HFF-Myc (cell line): ENCODE results near the gene GJB6.
A peak's percentile ranks its signal among the peaks of the same experiment; 100 is the strongest.

Experiments
- DNase-seq: peaks from one replicate; pipeline ENCODE4 v3.0.0-alpha.2; 2011; ENCODE audit warnings: low read depth; ENCODE audit errors: extremely low read depth
- H3K4me3 ChIP-seq: replicated peaks from 2 replicates; pipeline ENCODE4 v1.5.1; 2011; ENCODE audit warnings: low read depth, mild to moderate bottlenecking, control low read depth, low read length
- TF ChIP-seq, protein P1 (sequence below): IDR thresholded peaks from 2 replicates; pipeline ENCODE4 v1.5.1; 2012; ENCODE audit warnings: mild to moderate bottlenecking, low read depth, low read length, control low read depth; ENCODE audit errors: missing control alignments

Gene GJB6

GRCh38 chr13:20193162-20193906 is 38.8 kb downstream of the GJB6 start:
- DNase-seq = no peak
- TF ChIP-seq, protein P1, sequence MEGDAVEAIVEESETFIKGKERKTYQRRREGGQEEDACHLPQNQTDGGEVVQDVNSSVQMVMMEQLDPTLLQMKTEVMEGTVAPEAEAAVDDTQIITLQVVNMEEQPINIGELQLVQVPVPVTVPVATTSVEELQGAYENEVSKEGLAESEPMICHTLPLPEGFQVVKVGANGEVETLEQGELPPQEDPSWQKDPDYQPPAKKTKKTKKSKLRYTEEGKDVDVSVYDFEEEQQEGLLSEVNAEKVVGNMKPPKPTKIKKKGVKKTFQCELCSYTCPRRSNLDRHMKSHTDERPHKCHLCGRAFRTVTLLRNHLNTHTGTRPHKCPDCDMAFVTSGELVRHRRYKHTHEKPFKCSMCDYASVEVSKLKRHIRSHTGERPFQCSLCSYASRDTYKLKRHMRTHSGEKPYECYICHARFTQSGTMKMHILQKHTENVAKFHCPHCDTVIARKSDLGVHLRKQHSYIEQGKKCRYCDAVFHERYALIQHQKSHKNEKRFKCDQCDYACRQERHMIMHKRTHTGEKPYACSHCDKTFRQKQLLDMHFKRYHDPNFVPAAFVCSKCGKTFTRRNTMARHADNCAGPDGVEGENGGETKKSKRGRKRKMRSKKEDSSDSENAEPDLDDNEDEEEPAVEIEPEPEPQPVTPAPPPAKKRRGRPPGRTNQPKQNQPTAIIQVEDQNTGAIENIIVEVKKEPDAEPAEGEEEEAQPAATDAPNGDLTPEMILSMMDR = no peak
- H3K4me3 ChIP-seq = peak overlapping the region; percentile 5; the same call in 1 of the 2 replicates

GRCh38 chr13:20192836-20193161 is 39.3 kb downstream of the GJB6 start, which contains the start of gene GJB2:
Gene GJB2, minus strand, starts transcription at chr13:20192938. Its CDS starts 3,357 bp downstream, at chr13:20189581.
- DNase-seq = no peak
- TF ChIP-seq, protein P1 = no peak
- H3K4me3 ChIP-seq = peak within 1 kb of the TSS; percentile 22

DNA sequence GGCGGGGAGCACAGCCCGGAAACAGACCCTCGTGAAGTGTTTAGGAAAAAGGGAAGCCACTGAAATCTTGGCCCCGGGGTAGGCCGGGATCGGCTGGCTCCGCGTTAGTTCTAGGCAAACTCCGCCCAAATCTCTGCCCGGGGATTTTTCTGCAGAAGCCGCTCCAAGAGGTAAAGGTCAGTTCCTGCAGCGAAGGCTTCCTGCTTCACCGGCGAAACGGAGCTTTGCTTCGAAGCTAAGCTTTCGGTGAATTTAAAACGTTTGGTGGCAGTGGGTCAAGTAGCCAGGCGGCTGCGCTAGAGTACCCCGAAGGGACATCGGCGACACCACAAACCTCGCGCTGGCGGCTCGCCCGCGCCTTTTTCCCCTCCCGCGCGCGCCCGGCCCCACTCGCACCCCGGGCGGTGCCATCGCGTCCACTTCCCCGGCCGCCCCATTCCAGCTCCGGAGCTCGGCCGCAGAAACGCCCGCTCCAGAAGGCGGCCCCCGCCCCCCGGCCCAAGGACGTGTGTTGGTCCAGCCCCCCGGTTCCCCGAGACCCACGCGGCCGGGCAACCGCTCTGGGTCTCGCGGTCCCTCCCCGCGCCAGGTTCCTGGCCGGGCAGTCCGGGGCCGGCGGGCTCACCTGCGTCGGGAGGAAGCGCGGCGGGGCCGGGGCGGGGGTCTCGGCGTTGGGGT is 39.8 kb downstream of the GJB6 start:
- TF ChIP-seq, protein P1 = no peak
- DNase-seq = no peak
- peak overlapping the region; percentile 22 for H3K4me3 ChIP-seq

DNA sequence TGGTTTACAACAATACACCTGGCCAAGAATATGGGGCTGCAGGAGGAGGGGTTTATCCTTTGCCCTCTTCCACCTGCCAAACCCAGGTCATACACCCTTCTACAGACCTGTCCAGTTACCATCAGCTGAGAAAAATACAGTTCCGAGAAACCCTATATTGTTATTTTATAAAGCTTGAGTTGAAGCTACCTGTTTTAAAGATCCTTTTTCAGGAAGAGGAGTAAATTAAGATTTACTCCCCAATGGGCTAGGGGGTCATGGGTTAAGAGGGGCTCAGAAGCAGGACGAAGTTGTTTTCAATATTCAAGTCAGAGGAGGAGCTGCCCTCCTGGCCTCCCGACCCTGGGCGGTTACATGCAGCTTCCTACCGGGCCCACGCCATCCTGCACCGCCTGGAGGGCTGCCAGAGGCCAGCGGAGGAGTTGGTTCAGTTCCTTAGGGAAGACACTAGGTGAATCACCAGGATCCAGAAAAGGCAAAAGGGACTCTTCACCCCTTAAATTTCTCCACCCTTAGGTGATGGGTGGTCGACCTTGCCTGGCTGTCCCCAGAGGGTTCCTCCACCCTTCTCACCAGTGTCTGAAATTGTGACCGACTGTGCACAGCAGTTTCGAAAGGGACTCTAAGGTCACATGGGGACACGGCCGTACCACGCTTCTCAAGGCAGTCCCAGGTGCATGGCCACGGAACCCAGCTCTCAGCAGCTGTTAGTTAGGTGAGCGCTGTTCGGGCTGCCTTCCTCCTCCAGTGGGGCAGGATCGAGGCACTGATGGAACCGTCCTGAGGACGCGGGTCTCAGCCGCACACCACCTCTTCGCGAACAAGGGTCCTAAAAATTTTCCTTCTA is 40.6 kb downstream of the GJB6 start:
- no peak overlapping the region for H3K4me3 ChIP-seq
- no peak for DNase-seq
- TF ChIP-seq, protein P1 = no peak

- DNase-seq = peak; percentile 16
- no peak overlapping the region for H3K4me3 ChIP-seq
- TF ChIP-seq, protein P1 = no peak
These were observed 41.4 kb downstream of the GJB6 start for GRCh38 chr13:20190481-20191310.

GRCh38 chr13:20190076-20190475 is 42.0 kb downstream of the GJB6 start:
- DNase-seq = no peak
- TF ChIP-seq, protein P1 = no peak
- no peak overlapping the region for H3K4me3 ChIP-seq
